Measurements from ENCODE around the gene SEPSECS.

The SEPSECS gene

GRCh38 chr4:25110527-25111329 lies 49.5 kb downstream of the SEPSECS start:
- DNase-seq (ENCODE audit: low spot score) = no peak

- no peak for DNase-seq (ENCODE audit: low spot score)
Observed at GRCh38 chr4:25109511-25109910, 50.7 kb downstream of the SEPSECS start.

GRCh38 chr4:25108556-25108955 lies 51.7 kb downstream of the SEPSECS start:
- no peak for DNase-seq (ENCODE audit: low spot score)

- DNase-seq (ENCODE audit: low spot score) = no peak
Observed at GRCh38 chr4:25107827-25108516, 52.3 kb downstream of the SEPSECS start.

- DNase-seq (ENCODE audit: low spot score) = no peak
Observed at GRCh38 chr4:25106363-25107151, 53.7 kb downstream of the SEPSECS start.

- DNase-seq (ENCODE audit: low spot score) = no peak
Observed at GRCh38 chr4:25104591-25104990, 55.7 kb downstream of the SEPSECS start.

GRCh38 chr4:25103418-25103817 lies 56.8 kb downstream of the SEPSECS start:
- DNase-seq (ENCODE audit: low spot score) = no peak

GRCh38 chr4:25101836-25102235 lies 58.4 kb downstream of the SEPSECS start:
- DNase-seq (ENCODE audit: low spot score) = no peak

- DNase-seq (ENCODE audit: low spot score) = no peak
Observed at GRCh38 chr4:25100710-25101109, 59.5 kb downstream of the SEPSECS start.

- no peak for DNase-seq (ENCODE audit: low spot score)
Observed at GRCh38 chr4:25100021-25100555, 60.2 kb downstream of the SEPSECS start.

GRCh38 chr4:25098964-25099891 lies 61.0 kb downstream of the SEPSECS start:
- no peak for DNase-seq (ENCODE audit: low spot score)

- no peak for DNase-seq (ENCODE audit: low spot score)
Observed at GRCh38 chr4:25096981-25097443, 63.2 kb downstream of the SEPSECS start.

- no peak for DNase-seq (ENCODE audit: low spot score)
Observed at GRCh38 chr4:25096251-25096980, 63.8 kb downstream of the SEPSECS start.

- DNase-seq (ENCODE audit: low spot score) = peak; percentile 70
Observed at GRCh38 chr4:25095837-25096236, 64.4 kb downstream of the SEPSECS start.

- DNase-seq (ENCODE audit: low spot score) = no peak
Observed at GRCh38 chr4:25092139-25092538, 68.1 kb downstream of the SEPSECS start.

GRCh38 chr4:25090516-25090915 lies 69.7 kb downstream of the SEPSECS start:
- DNase-seq (ENCODE audit: low spot score) = no peak

- DNase-seq (ENCODE audit: low spot score) = no peak
Observed at GRCh38 chr4:25089051-25089763, 71.0 kb downstream of the SEPSECS start.

- no peak for DNase-seq (ENCODE audit: low spot score)
Observed at GRCh38 chr4:25088093-25088952, 71.9 kb downstream of the SEPSECS start.
